SKM-1 treated with dmso at 0.1 percent for 144 hours (cell line): Measurements from ENCODE around the gene TBC1D26.
"Not testable (repeated sequence)": the region's sequence is repeated elsewhere in the genome, so short reads cannot be mapped to it uniquely, and the experiment has no call there.

Source experiments
- DNase-seq: peaks from one replicate; lab custom pipeline; 2025; ENCODE audit not compliant: unreplicated experiment; lab: John Stamatoyannopoulos, UW

TBC1D26 gene

DNA sequence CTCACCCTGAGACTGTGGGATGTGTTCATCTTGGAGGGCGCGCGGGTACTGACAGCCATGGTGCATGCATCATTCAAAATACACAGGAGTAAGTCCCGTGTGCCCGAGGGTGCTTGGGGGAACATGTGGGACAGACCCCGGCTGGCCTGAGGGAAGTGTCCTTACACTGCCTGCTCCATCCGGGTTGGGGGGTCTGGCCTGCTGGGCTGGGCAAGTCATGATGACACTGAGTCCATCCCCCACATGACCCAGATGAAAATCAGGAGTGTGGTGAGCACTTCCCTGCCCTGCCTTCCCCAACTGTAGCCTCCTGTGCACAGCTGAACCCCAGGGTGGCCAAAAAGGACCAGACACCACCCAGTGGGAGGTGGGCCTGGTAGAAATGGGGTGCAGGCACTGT is 10.8 kb downstream of the TBC1D26 start:
- DNase-seq: no peak

DNA sequence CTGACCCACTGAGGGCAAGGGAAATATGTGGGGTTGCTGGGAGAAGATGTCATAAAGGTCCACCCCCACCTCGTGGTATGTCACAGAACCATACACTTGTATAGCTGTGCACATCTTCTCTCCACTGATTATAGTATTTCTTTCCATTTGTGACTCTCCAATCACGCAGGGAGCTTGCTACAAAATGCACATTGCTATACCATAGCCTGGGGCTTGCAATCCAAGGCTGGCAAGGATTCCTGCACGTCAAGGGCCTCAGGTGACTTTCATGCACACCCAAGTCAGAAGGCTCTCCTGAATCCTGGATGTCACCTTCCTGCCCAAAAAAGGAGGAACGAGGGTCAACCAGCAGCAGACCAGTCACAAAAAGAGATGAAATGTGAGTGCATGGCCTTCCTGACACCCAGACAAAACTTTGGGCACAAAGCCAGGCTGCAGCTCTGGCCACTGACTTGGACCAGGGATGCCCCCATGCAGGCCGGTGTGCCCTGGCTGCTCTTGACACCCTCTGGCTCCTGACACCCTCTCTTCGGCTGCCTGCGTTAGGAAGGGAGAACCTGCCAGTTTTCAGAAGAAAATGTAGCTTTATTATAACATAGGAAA is 12.1 kb downstream of the TBC1D26 start:
- DNase-seq: no peak

DNA sequence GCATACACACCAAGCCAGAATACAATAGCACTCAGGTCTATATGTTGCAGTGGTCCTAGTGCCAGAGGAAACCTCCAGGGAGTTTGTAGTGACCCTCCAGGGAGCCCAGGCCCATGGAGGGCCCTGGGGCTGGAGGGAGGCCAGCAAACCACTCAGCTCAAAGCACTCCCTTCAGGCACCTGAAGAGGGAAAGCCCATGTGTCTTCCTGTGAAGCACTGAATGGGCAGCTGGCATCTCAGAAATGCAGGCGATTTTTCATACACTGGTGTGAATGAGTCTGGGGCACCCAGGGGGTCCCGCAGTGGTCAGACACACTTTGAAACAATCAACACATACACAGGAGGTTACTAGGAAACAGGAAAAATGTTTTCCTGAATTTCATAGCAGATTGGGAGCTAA is 12.8 kb downstream of the TBC1D26 start:
- DNase-seq: no peak

DNA sequence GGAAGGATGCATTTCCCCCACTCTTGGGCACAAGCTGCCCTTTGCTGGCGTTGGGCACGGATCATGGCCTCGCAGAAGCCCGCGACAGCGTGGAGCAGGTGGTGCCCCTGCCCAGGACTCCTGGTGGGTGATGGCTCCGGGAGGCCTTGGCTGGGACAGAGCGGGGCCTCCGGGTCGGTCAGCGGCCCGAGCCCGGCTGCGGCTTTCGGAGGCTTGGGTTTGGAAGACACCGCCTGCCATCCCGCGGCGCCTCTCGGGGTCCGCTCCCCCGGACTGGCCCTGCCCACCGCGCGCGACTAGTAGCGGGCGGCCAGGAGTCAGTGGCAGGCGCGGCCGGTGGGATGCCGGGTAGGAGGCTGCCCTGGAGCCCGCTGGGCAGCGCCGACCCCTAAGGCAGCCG is 17.3 kb downstream of the TBC1D26 start:
- DNase-seq: not testable (repeated sequence)

DNA sequence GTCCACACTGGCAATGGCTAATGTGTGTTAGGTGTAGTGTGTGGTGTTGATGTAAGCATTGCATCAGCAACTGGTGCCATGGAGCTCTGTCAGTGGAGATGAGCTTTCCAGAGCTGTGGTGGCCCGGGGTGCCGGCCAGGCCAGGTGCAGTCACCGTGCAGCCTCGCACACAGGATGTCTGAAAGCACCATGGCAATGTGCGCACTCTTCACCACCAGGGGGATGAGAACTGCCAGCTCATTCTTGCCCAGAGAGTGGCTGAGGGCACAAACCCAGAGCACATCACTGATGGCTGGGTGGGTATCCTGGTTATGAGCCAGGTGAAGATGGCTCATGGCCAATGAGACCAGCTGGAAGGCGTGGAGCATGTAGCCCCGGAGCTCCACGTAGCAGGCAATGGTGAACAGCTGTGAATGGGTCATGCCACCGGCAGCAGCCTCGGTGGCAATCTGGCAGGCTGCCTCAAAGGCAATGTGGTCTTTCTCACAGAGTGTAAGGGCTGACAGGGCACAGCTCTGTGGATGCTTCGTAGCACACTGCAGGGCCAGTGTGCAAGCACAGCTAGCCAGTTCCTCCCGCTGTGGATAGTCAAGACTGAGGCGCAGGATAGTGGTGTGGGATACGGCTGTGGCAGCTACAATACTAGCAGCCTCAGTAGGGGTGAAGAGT is 36.9 kb downstream of the TBC1D26 start:
- DNase-seq: not testable (repeated sequence)

DNA sequence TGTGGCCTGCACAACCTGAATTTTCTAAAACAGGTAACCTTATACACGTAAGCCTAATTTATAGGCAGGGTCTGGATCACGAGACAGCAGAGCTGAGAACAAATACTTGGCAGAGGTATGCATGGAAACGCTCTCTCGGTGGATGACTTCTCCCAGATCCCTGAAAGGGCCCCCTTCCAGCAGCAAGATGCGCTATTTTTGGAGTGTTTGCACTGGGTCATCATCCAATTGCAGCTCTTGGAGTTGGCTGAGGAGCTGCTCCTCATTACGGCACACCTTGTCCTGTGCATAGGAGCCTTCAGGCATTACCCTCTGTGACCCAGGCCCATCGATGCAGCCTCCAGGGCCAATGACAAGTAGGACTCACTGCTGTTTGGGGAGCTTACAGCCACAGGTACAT is 38.6 kb downstream of the TBC1D26 start:
- not testable (repeated sequence) for DNase-seq

DNA sequence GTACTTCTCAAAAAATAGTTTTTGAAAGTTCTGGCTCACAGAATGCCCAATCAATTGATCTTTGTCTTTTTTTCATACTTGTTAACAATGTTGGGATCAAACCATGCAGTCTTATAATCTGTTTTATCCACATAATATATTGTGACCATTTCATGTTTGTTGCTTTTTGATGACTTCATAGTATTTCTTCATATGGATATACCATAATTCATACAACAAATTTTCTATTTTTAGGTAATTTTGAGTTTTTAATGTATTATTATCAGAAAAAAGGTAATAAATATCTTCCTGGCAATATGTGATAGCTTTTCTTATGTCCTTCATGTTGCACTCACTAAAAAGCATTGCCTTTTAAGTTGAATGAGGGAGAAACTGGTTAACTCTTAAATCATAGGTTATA is 44.8 kb downstream of the TBC1D26 start:
- no peak for DNase-seq

DNA sequence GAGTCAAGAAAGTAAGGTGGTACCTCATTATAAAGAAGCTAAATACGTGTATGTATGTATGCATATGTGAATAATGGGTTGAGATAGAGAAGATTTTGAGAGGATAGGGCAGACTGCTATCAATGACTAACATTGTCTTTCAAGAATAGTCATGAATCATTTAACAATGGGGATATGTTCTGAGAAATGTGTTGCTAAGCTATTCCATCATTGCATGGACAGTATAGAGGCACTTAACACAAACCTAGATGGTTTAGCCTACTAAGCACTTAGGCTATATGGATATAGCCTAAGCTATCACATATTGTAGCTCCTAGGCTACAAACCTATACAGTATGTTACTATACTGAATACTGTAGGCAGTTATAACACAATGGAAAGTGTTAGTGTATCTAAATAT is 45.2 kb downstream of the TBC1D26 start:
- no peak for DNase-seq

DNA sequence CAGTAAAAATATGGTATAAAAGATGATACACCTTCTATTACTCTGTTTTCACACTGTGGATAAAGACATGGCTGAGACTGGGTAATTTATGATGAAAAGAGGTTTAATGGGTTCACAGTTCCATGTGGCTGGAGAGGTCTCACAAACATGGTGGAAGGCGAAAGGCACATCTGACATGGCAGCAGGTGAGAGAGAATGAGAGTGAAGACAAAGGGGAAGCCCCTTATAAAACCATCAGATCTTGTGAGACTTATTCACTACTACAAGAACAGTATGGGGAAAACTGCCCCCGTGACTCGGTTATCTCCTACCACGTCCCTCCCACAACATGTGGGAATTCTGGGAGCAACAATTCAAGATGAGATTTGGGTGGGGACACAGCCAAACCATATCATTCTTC is 45.6 kb downstream of the TBC1D26 start:
- no peak for DNase-seq

DNA sequence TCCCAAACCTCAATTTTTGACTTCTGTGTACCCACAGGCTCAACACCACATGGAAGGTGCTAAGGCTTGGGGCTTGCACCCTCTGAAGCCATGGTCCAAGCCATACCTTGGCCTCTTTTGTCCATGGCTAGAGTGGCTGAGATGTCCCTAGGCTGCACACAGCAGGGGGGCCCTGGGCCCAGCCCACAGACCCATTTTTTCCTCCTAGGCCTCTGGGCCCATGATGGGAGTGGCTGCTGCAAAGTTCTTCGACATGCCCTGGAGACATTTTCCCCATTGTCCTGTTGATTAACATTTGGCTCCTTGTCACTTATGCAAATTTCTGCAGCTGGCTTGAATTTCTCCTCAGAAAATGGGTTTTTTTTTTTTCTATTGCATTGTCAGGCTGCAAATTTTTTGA is 47.0 kb downstream of the TBC1D26 start:
- DNase-seq: no peak

DNA sequence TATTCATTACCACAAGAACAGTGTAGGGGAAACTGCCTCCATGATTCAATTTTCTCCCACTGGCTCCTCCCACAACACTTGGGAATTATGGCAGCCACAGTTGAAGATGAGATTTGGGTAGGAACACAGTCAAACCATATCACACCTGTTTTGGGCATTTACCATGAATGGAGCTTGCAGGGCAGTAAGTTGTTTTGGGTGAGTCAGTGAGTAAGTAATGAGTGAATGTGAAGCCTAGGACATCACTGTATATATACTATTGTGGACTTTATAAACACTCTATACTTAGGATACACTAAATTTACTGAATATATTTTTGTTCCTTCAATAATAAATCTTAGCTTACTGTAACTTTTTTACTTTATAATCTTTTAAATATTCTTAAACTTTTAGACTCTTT is 48.1 kb downstream of the TBC1D26 start:
- no peak for DNase-seq

DNA sequence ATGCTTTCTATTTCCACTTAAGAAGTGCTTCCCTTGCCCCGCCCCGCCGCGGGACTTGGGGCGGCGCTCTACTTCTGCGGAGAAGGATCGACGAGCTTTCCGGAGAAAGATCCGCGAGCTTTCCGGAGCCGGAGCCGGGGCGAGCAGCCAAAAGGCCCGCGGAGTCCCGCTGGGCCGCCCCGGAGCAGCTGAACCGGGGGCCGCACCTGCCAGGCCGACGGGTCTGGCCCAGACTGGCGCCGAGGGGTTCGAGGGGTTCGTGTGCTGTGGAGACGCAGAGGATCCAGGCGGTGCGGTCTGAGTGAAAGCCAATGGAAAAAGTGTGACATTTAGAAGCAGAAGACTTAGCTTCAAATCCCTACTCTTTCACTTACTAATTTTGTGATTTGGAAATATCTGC is 50.8 kb downstream of the TBC1D26 start:
- no peak for DNase-seq

DNA sequence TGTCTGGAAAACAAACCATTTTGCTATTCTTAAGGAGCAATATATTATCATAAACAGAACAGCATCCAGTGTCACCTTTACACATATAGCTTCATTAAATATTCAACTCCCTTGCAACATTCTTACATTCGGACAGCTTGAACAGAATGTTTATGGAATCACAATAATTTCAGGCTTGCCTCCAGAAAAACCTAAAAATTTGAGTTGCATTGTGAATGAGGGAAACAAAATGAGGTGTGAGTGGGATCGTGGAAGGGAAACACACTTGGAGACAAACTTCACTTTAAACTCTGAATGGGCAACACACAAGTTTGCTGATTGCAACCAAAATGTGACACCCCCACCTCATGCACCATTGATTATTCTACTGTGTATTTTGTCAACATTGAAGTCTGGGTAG is 51.4 kb downstream of the TBC1D26 start:
- no peak for DNase-seq

DNA sequence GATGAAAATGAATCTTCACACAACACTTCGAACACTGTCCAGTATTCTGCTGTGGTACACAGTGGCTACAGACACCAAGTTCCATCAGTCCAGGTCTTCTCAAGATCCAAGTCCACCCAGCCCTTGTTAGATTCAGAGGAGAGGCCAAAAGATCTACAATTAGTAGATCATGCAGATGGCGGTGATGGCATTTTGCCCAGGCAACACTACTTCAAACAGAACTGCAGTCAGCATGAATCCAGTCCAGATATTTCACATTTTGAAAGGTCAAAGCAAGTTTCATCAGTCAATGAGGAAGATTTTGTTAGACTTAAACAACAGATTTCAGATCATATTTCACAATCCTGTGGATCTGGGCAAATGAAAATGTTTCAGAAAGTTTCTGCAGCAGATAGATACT is 52.3 kb downstream of the TBC1D26 start:
- DNase-seq: not testable (repeated sequence)

DNA sequence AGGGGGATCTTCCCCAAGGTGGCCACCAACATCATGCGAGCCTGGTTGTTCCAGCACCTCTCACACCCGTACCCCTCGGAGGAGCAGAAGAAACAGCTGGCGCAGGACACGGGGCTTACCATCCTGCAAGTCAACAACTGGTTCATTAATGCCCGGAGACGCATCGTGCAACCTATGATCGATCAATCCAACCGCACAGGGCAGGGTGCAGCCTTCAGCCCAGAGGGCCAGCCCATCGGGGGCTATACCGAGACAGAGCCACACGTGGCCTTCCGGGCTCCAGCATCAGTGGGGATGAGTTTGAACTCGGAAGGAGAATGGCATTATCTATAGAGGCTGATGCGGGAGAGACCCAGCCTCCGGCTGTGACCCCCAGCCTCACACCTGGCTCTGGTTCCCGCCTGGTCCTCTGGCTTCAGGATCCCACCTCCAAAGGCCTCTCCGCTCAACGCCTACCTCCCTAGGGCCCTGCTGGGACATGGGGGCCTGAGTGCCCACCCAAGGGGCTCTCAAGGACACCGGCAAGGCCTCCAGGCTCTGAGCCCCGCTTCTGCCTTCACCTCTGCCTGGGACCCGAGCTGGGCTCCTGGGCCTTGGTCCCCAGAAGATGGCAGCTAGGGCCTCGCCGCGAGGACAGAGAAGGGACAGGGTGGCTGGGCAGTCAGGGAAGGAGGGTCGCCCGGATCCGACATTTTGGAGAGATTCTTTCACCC is 55.4 kb downstream of the TBC1D26 start:
- DNase-seq: not testable (repeated sequence)

DNA sequence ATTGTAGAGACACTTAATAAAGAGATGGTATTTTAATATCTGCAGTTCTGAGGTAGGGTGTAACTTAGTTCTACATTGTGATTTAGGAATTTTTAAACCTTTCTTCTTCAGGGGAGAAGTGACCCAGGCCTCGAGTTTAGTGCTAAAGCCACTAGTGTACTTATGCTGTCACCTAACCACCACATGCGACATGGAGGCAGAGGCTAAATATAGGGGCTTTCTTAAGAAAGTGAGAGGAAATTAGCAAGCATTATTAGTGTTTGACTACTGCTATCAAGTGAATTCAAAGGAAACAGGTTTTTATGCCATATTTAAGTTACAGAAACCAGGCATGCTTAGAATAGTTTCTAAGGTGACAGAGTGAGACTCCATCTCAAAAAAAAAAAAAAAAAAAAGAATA is 56.3 kb downstream of the TBC1D26 start:
- not testable (repeated sequence) for DNase-seq
